Thymus (tissue), 11 donors: ENCODE measurements around the gene RHBDF1. TPM values are rescaled to one million over a fixed set of nuclear protein-coding genes. Genes with fewer than 3 reads are reported as not detected.
"Not testable (repeated sequence)": the region's sequence is repeated elsewhere in the genome, so short reads cannot be mapped to it uniquely, and the experiment has no call there.

Experiments
- DNase-seq, 9 donors: peaks; one replicate each; pipeline ENCODE4 v3.0.0-alpha.2; 2013; ENCODE audit warnings: low spot score in 9 of 9, low read depth in 6 of 9, missing footprints in 1 of 9
- H3K27ac ChIP-seq, 2 donors: one replicate each; pipeline ENCODE4 v1.5.1; 2013; ENCODE audit warnings: control low read depth in 1 of 2, low read depth in 1 of 2, low read length in 1 of 2, mild to moderate bottlenecking in 1 of 2, moderate library complexity in 1 of 2
- H3K27me3 ChIP-seq, 2 donors: one replicate each; pipeline ENCODE4 v1.5.1; 2013; ENCODE audit warnings: low read length in 1 of 2; ENCODE audit not compliant: control insufficient read depth in 2 of 2, insufficient read depth in 1 of 2
- H3K36me3 ChIP-seq, 2 donors: one replicate each; pipeline ENCODE4 v1.5.1; 2013; ENCODE audit warnings: low read length in 1 of 2, mild to moderate bottlenecking in 1 of 2, moderate library complexity in 1 of 2; ENCODE audit not compliant: control insufficient read depth in 2 of 2, insufficient read depth in 2 of 2
- H3K4me1 ChIP-seq, 2 donors: one replicate each; pipeline ENCODE4 v1.5.1; 2013; ENCODE audit warnings: low read length in 2 of 2; ENCODE audit not compliant: control insufficient read depth in 2 of 2, insufficient read depth in 2 of 2
- H3K4me3 ChIP-seq, 2 donors: one replicate each; pipeline ENCODE4 v1.5.1; 2013; ENCODE audit warnings: low read length in 2 of 2, control low read depth in 1 of 2, mild to moderate bottlenecking in 1 of 2
- H3K9me3 ChIP-seq, 2 donors: one replicate each; pipeline ENCODE4 v1.5.1; 2013; ENCODE audit warnings: low read length in 1 of 2, mild to moderate bottlenecking in 1 of 2; ENCODE audit not compliant: control insufficient read depth in 2 of 2, insufficient read depth in 1 of 2
- WGBS: extraction: QIAGEN DNeasy Blood & Tissue Kit; methylation state at CpG from one replicate; pipeline ENCODE4 v1.1.7; 2013; 5-methylcytosine and 5-hydroxymethylcytosine counted together
- polyA plus RNA-seq: library from polyadenylated mRNA; stranded (reverse); fragments of 200-250 nt; gene quantifications from one replicate; pipeline ENCODE4 v1.2.3, GENCODE V29; 2013
- total RNA-seq: library from RNA; stranded (reverse); fragments of 120-200 nt; gene quantifications from one replicate; pipeline ENCODE4 v1.2.4, GENCODE V29; 2013
- donor health status: healthy.

RHBDF1 gene
- total and polyA plus RNA-seq, 2 donors = 1.9 to 10.7 TPM

GRCh38 chr16:55571-56136, 16.8 kb downstream of the RHBDF1 start:
- no peaks in the 10 kb centered on the region for H3K27me3 ChIP-seq
- H3K36me3 ChIP-seq = peaks cover 27 to 29% of the 10 kb centered on the region in 2 donors
- no peak for DNase-seq
- no peaks in the 10 kb centered on the region for H3K9me3 ChIP-seq
- WGBS = 86% methylated on average over 11 of the region's 11 CpGs
- H3K4me1 ChIP-seq = peaks cover 7 to 10% of the 10 kb centered on the region in 2 donors
- no peak overlapping the region for H3K27ac ChIP-seq
- no peak overlapping the region for H3K4me3 ChIP-seq

- Histone ChIP-seq H3K4me1 (peaks cover 7 to 10% of the 10 kb centered on the region in 2 donors), H3K27me3 (no peaks in the 10 kb centered on the region), H3K4me3 (peak overlapping the region; percentile 60 to 80), H3K27ac (peak overlapping the region in 1 of 2 donors; percentile 44), H3K9me3 (no peaks in the 10 kb centered on the region), H3K36me3 (peaks cover 29% of the 10 kb centered on the region in 2 donors)
- 45% methylated on average over 12 of the region's 12 CpGs for WGBS
- DNase-seq = no peak
Measured at GRCh38 chr16:54237-54581, 18.2 kb downstream of the RHBDF1 start.

GRCh38 chr16:53346-54236, 18.8 kb downstream of the RHBDF1 start, which contains the start of the genes POLR3K and SNRNP25:
Gene POLR3K (minus strand): TSS chr16:53608. CDS start chr16:53586, 22 bp downstream.
Gene SNRNP25 (plus strand): TSS chr16:53828. CDS start chr16:54017, 189 bp downstream.
- DNase-seq = peak; percentile 82 to 98 (median 92)
- peak within 1 kb of the TSS; percentile 44 to 59 for H3K27ac ChIP-seq
- no peaks in the 10 kb centered on the region for H3K27me3 ChIP-seq
- peaks cover 26 to 29% of the 10 kb centered on the region in 2 donors for H3K36me3 ChIP-seq
- peak within 1 kb of the TSS; percentile 60 to 80 for H3K4me3 ChIP-seq
- H3K4me1 ChIP-seq = peaks cover 7 to 10% of the 10 kb centered on the region in 2 donors
- H3K9me3 ChIP-seq = no peaks in the 10 kb centered on the region
- under 1% methylated on average over 91 of the region's 91 CpGs for WGBS

GRCh38 chr16:50769-51591, 21.5 kb downstream of the RHBDF1 start:
- Histone ChIP-seq H3K9me3 (no peaks in the 10 kb centered on the region), H3K4me1 (peaks cover 7 to 10% of the 10 kb centered on the region in 2 donors), H3K27me3 (no peaks in the 10 kb centered on the region), H3K27ac (no peak overlapping the region), H3K36me3 (peaks cover 15 to 25% of the 10 kb centered on the region in 2 donors), H3K4me3 (no peak overlapping the region)
- DNase-seq = no peak
- 93% methylated on average over 15 of the region's 15 CpGs for WGBS

GRCh38 chr16:47234-47633, 25.2 kb downstream of the RHBDF1 start:
- WGBS = 98% methylated on average over 7 of the region's 7 CpGs
- Histone ChIP-seq H3K27ac (no peak overlapping the region), H3K9me3 (no peaks in the 10 kb centered on the region), H3K36me3 (peaks cover 34 to 41% of the 10 kb centered on the region in 2 donors), H3K4me1 (peaks cover 0 to 3% of the 10 kb centered on the region in 2 donors), H3K4me3 (no peak overlapping the region), H3K27me3 (no peaks in the 10 kb centered on the region)
- no peak for DNase-seq

GRCh38 chr16:46510-46909, 25.9 kb downstream of the RHBDF1 start:
- not testable (repeated sequence) for H3K27me3 ChIP-seq, H3K4me3 ChIP-seq, H3K4me1 ChIP-seq, H3K27ac ChIP-seq, DNase-seq, H3K9me3 ChIP-seq
- H3K36me3 ChIP-seq = peaks cover 40 to 44% of the 10 kb centered on the region in 2 donors
- 98% methylated on average over 7 of the region's 7 CpGs for WGBS

- H3K36me3 ChIP-seq = peaks cover 35 to 37% of the 10 kb centered on the region in 2 donors
- no peak for DNase-seq
- H3K4me1 ChIP-seq = no peaks in the 10 kb centered on the region
- 98% methylated on average over 5 of the region's 5 CpGs for WGBS
- no peaks in the 10 kb centered on the region for H3K9me3 ChIP-seq
- H3K27me3 ChIP-seq = no peaks in the 10 kb centered on the region
- H3K4me3 ChIP-seq = no peak overlapping the region
- H3K27ac ChIP-seq = no peak overlapping the region
Measured at GRCh38 chr16:45454-45853, 27.0 kb downstream of the RHBDF1 start.

- Histone ChIP-seq H3K4me3 (no peak overlapping the region), H3K27me3 (no peaks in the 10 kb centered on the region), H3K9me3 (no peaks in the 10 kb centered on the region), H3K27ac (no peak overlapping the region), H3K36me3 (peaks cover 35 to 37% of the 10 kb centered on the region in 2 donors), H3K4me1 (no peaks in the 10 kb centered on the region)
- WGBS = 91% methylated on average over 8 of the region's 8 CpGs
- no peak for DNase-seq
Measured at GRCh38 chr16:44655-45054, 27.8 kb downstream of the RHBDF1 start.
